Right atrium auricular region (tissue), 2 donors: Measurements from ENCODE around the gene NEMP2. TPM values are rescaled to one million over a fixed set of nuclear protein-coding genes. Genes with fewer than 3 reads are reported as not detected.

Experiments
- DNase-seq: peaks from one replicate; pipeline ENCODE4 v3.0.0-alpha.2; 2019; ENCODE audit warnings: low spot score
- H3K27ac ChIP-seq, 2 donors: fragments of 200-600 bp; sonication (generic); 1 replicate in 1 of 2; 2 replicates in 1 of 2; pipeline ENCODE4 v1.5.1; 2016 to 2019
- H3K27me3 ChIP-seq, 2 donors: fragments of 200-600 bp; sonication (generic); one replicate each; pipeline versions ENCODE4 v1.5.1 to v1.6.0; 2017 to 2019
- H3K36me3 ChIP-seq: fragments of 200-600 bp; sonication (generic); one replicate; pipeline ENCODE4 v1.5.1; 2016
- H3K4me1 ChIP-seq, 2 donors: fragments of 200-600 bp; sonication (generic); one replicate each; pipeline versions ENCODE4 v1.5.1 to v1.6.0; 2017 to 2019
- H3K4me3 ChIP-seq, 2 donors: fragments of 200-600 bp; sonication (generic); 1 replicate in 1 of 2; 2 replicates in 1 of 2; pipeline ENCODE4 v1.5.1; 2017 to 2019; ENCODE audit warnings: mild to moderate bottlenecking in 1 of 2, moderate library complexity in 1 of 2
- H3K9me3 ChIP-seq, 2 donors: fragments of 200-600 bp; sonication (generic); one replicate each; pipeline ENCODE4 v1.5.1; 2019
- total RNA-seq, 2 donors: library from RNA; depleted of rRNA; stranded (reverse); fragments of >200 nt; gene quantifications; one replicate each; pipeline ENCODE4 v1.1.0, GENCODE V29; 2016
- TF ChIP-seq, protein P1 (sequence below), 2 donors: fragments of 200-600 bp; sonication (generic); IDR thresholded peaks; one replicate each; pipeline ENCODE4 v1.5.1; 2019; ENCODE audit warnings: antibody characterized with exemption in 2 of 2

Gene NEMP2
- total RNA-seq, 2 donors from 2014 or later = 2.7 to 3.3 TPM

GRCh38 chr2:190519975-190520767 lies 14.4 kb downstream of the NEMP2 start:
- H3K27ac ChIP-seq = no peak overlapping the region
- TF ChIP-seq, protein P1, sequence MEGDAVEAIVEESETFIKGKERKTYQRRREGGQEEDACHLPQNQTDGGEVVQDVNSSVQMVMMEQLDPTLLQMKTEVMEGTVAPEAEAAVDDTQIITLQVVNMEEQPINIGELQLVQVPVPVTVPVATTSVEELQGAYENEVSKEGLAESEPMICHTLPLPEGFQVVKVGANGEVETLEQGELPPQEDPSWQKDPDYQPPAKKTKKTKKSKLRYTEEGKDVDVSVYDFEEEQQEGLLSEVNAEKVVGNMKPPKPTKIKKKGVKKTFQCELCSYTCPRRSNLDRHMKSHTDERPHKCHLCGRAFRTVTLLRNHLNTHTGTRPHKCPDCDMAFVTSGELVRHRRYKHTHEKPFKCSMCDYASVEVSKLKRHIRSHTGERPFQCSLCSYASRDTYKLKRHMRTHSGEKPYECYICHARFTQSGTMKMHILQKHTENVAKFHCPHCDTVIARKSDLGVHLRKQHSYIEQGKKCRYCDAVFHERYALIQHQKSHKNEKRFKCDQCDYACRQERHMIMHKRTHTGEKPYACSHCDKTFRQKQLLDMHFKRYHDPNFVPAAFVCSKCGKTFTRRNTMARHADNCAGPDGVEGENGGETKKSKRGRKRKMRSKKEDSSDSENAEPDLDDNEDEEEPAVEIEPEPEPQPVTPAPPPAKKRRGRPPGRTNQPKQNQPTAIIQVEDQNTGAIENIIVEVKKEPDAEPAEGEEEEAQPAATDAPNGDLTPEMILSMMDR (IDR thresholded peaks at IDR 0.05) = no peak
- no peaks in the 10 kb centered on the region for H3K4me1 ChIP-seq
- DNase-seq = no peak
- H3K4me3 ChIP-seq = no peak overlapping the region
- H3K36me3 ChIP-seq = no peaks in the 10 kb centered on the region
- no peaks in the 10 kb centered on the region for H3K9me3 ChIP-seq
- H3K27me3 ChIP-seq = no peaks in the 10 kb centered on the region

DNA sequence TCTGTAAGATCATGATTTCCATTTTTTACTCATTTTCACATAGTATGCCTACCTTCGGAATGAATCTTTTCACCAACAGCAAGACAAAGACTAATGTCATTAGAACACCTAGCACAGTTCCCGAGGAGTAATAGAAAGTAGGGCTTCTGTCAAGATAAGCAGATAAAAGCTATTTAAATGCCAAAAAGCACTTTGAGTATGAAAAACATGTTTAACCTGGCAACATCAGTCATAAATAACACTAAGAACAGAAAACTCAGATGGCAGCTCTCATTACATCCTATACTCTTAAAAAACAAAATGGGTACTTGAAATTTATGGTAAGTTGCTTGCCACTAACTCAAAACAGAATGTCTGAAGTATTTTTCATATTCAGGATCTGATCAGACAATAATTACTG lies 17.1 kb downstream of the NEMP2 start:
- Histone ChIP-seq H3K4me3 (no peak overlapping the region), H3K36me3 (no peaks in the 10 kb centered on the region), H3K9me3 (no peaks in the 10 kb centered on the region), H3K27me3 (no peaks in the 10 kb centered on the region), H3K4me1 (no peaks in the 10 kb centered on the region), H3K27ac (no peak overlapping the region)
- TF ChIP-seq, protein P1 (IDR thresholded peaks at IDR 0.05) = no peak
- DNase-seq = no peak

DNA sequence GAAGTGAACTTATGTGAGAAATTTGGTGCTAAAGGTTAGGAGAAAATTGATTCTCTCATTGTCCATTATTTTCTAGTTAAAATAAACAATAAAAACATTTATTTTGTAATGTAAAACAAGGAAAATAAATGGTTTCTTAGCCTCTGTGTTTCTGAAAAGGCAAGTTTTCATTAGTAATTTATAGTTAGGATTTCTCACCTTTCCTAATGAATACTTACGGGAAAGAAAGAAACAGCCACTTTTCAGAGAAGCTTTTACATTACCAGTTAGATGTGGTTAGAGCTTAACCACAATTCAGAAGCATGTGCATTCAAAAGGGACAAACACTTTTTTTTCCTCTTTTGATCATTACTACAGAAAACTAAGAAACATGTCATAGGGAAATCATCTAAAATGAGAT lies 18.8 kb downstream of the NEMP2 start:
- H3K9me3 ChIP-seq = no peaks in the 10 kb centered on the region
- no peak for DNase-seq
- H3K4me1 ChIP-seq = no peaks in the 10 kb centered on the region
- H3K27ac ChIP-seq = no peak overlapping the region
- no peaks in the 10 kb centered on the region for H3K36me3 ChIP-seq
- no peaks in the 10 kb centered on the region for H3K27me3 ChIP-seq
- TF ChIP-seq, protein P1 (IDR thresholded peaks at IDR 0.05) = no peak
- H3K4me3 ChIP-seq = no peak overlapping the region

- DNase-seq = no peak
- Histone ChIP-seq H3K4me3 (no peak overlapping the region), H3K27ac (no peak overlapping the region), H3K9me3 (no peaks in the 10 kb centered on the region), H3K27me3 (no peaks in the 10 kb centered on the region), H3K4me1 (no peaks in the 10 kb centered on the region), H3K36me3 (no peaks in the 10 kb centered on the region)
- TF ChIP-seq, protein P1 (IDR thresholded peaks at IDR 0.05) = no peak
Observed at GRCh38 chr2:190514676-190515075, 19.8 kb downstream of the NEMP2 start.

DNA sequence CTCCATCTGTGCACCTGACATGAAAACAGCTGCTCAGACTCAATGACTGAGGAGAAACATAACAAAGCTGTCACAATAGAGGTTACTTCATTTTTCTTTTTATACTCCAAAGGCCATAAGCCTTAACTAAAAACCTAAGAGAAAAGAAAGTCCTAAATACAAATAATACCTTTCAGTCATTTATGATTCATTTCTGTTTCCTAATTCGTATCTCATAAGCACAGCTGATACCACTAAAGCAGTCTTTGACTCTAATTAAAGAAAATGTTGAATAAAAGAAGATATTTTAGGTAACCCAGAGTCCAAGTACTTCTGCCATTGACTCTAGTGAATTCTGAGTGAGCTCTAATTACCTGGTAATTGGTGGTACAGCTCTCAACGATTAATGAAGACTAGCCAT lies 20.6 kb downstream of the NEMP2 start:
- TF ChIP-seq, protein P1 (IDR thresholded peaks at IDR 0.05) = no peak
- Histone ChIP-seq H3K4me1 (no peaks in the 10 kb centered on the region), H3K27me3 (no peaks in the 10 kb centered on the region), H3K36me3 (no peaks in the 10 kb centered on the region), H3K27ac (no peak overlapping the region), H3K4me3 (no peak overlapping the region), H3K9me3 (no peaks in the 10 kb centered on the region)
- no peak for DNase-seq
